Mesenchymal stem cell (in vitro differentiated cells and primary cell): Measurements from ENCODE around the gene ANKRD12.

Source experiments
- DNase-seq: peaks from one replicate; pipeline ENCODE4 v3.0.0-alpha.2; 2013
- H2AFZ ChIP-seq: one replicate; pipeline ENCODE4 v1.6.1; 2013; ENCODE audit warnings: low read depth, mild to moderate bottlenecking, control low read depth, inconsistent platforms, low read length, moderate library complexity
- H2AK5ac ChIP-seq: 2 replicates; pipeline ENCODE4 v1.6.1; 2013; ENCODE audit warnings: low read length, moderate library complexity, mild to moderate bottlenecking, inconsistent platforms; ENCODE audit not compliant: severe bottlenecking
- H2BK120ac ChIP-seq: one replicate; pipeline ENCODE4 v1.6.1; 2013; ENCODE audit warnings: low read depth, mild to moderate bottlenecking, inconsistent platforms, low read length, moderate library complexity
- H2BK12ac ChIP-seq, 2 experiments: one replicate each; pipeline ENCODE4 v1.6.1; 2013; ENCODE audit warnings: inconsistent platforms in 2 of 2, low read length in 2 of 2, mild to moderate bottlenecking in 2 of 2, moderate library complexity in 2 of 2, control low read depth in 1 of 2
- H2BK15ac ChIP-seq: one replicate; pipeline ENCODE4 v1.6.1; 2013; ENCODE audit warnings: mild to moderate bottlenecking, low read depth, inconsistent platforms; ENCODE audit not compliant: poor library complexity, severe bottlenecking
- H2BK5ac ChIP-seq: 2 replicates; pipeline ENCODE4 v1.6.1; 2013; ENCODE audit warnings: low read depth, mild to moderate bottlenecking, low read length, control low read depth, inconsistent platforms; ENCODE audit not compliant: poor library complexity, severe bottlenecking
- H3K14ac ChIP-seq, 2 experiments: one replicate each; pipeline ENCODE4 v1.6.1; 2013; ENCODE audit warnings: inconsistent platforms in 2 of 2, low read length in 2 of 2, control low read depth in 1 of 2, mild to moderate bottlenecking in 1 of 2, moderate library complexity in 1 of 2
- H3K18ac ChIP-seq, 2 experiments: one replicate each; pipeline ENCODE4 v1.6.1; 2013; ENCODE audit warnings: inconsistent platforms in 2 of 2, low read length in 2 of 2, control low read depth in 1 of 2, low read depth in 1 of 2, mild to moderate bottlenecking in 1 of 2
- H3K23ac ChIP-seq, 2 experiments: one replicate each; pipeline ENCODE4 v1.6.1; 2013; ENCODE audit warnings: inconsistent platforms in 2 of 2, low read length in 2 of 2, mild to moderate bottlenecking in 2 of 2, moderate library complexity in 2 of 2, control low read depth in 1 of 2
- H3K27ac ChIP-seq: 2 replicates; pipeline ENCODE4 v1.5.1; 2013; ENCODE audit warnings: mild to moderate bottlenecking, moderate library complexity, low read length, control low read depth, inconsistent platforms; ENCODE audit not compliant: poor library complexity, severe bottlenecking
- H3K27me3 ChIP-seq, 2 experiments: 2 replicates each; pipeline versions ENCODE4 v1.6.1 to v1.7.0; 2013; ENCODE audit warnings: low read length in 2 of 2, mild to moderate bottlenecking in 2 of 2, moderate library complexity in 2 of 2, control low read depth in 1 of 2, inconsistent platforms in 1 of 2; ENCODE audit not compliant: control insufficient read depth in 1 of 2, insufficient read depth in 1 of 2
- H3K36me3 ChIP-seq, 2 experiments: 2 replicates each; pipeline versions ENCODE4 v1.6.1 to v1.7.0; 2013; ENCODE audit warnings: low read length in 2 of 2, control low read depth in 1 of 2, inconsistent platforms in 1 of 2, low read depth in 1 of 2, mild to moderate bottlenecking in 1 of 2; ENCODE audit not compliant: insufficient read depth in 2 of 2, control insufficient read depth in 1 of 2
- H3K4ac ChIP-seq, 2 experiments: one replicate each; pipeline ENCODE4 v1.6.1; 2013; ENCODE audit warnings: inconsistent platforms in 2 of 2, low read length in 2 of 2, mild to moderate bottlenecking in 2 of 2, moderate library complexity in 2 of 2, control low read depth in 1 of 2, low read depth in 1 of 2
- H3K4me1 ChIP-seq: 2 replicates; pipeline ENCODE4 v1.6.1; 2013; ENCODE audit warnings: low read depth, low read length, control low read depth; ENCODE audit not compliant: control insufficient read depth, insufficient read depth
- H3K4me2 ChIP-seq: 2 replicates; pipeline ENCODE4 v1.6.1; 2013; ENCODE audit warnings: low read length, mild to moderate bottlenecking, inconsistent platforms; ENCODE audit not compliant: poor library complexity, severe bottlenecking
- H3K4me3 ChIP-seq, 2 experiments: 2 replicates each; pipeline versions ENCODE4 v1.5.1 to v1.7.0; 2013; ENCODE audit warnings: low read length in 2 of 2, mild to moderate bottlenecking in 2 of 2, control low read depth in 1 of 2, low read depth in 1 of 2; ENCODE audit not compliant: insufficient read depth in 1 of 2
- H3K79me1 ChIP-seq: replicated peaks from 2 replicates; pipeline ENCODE4 v1.6.1; 2013; ENCODE audit warnings: mild to moderate bottlenecking, control low read depth, low read length, inconsistent platforms; ENCODE audit not compliant: poor library complexity, severe bottlenecking
- H3K9ac ChIP-seq: 2 replicates; pipeline ENCODE4 v1.7.0; 2013; ENCODE audit warnings: mild to moderate bottlenecking, low read length, moderate library complexity
- H3K9me3 ChIP-seq: 2 replicates; pipeline ENCODE4 v1.7.0; 2013; ENCODE audit warnings: mild to moderate bottlenecking, low read length; ENCODE audit not compliant: control insufficient read depth
- H4K8ac ChIP-seq: one replicate; pipeline ENCODE4 v1.6.1; 2013; ENCODE audit warnings: inconsistent platforms, mild to moderate bottlenecking, low read length, moderate library complexity
- H4K91ac ChIP-seq: one replicate; pipeline ENCODE4 v1.6.1; 2013; ENCODE audit warnings: mild to moderate bottlenecking, low read length, inconsistent platforms
- WGBS: methylation state at CpG from one replicate; pipeline ENCODE4 v1.1.7; 2013; ENCODE audit warnings: mixed read lengths; 5-methylcytosine and 5-hydroxymethylcytosine counted together

The ANKRD12 gene

DNA sequence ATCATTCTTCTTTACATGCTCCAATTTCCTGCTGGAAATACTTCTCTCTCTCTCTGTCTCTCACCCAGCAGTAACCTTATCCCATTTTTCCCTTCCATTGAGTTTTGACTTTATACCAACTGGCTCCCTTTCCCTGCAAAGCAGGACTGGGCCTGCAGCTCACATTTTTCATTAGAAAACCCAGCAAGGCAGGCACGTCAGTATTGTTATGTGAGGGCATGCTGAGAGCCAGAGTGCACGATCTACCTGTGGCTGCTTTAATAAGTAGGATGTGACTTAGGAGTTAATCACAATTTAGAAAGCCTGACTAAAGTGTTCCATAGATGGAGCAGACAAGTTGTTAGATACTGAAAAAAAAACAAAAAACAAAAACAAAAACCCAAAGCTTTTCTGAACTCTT is 39.2 kb upstream of the ANKRD12 start:
- Histone ChIP-seq H3K14ac (no peak overlapping the region), H3K36me3 (no peaks in the 10 kb centered on the region), H2BK12ac (peak overlapping the region in 1 of 2 experiments; percentile 31), H3K9me3 (no peaks in the 10 kb centered on the region), H3K79me1 (no peaks in the 10 kb centered on the region), H2AFZ (no peak overlapping the region), H2BK15ac (no peak overlapping the region), H2BK5ac (no peak overlapping the region), H3K4ac (no peak overlapping the region), H4K8ac (no peak overlapping the region), H3K9ac (no peak overlapping the region), H2BK120ac (no peak overlapping the region), H3K4me1 (peaks cover 2% of the 10 kb centered on the region), H3K4me2 (no peak overlapping the region), H3K18ac (no peak overlapping the region), H4K91ac (no peak overlapping the region), H2AK5ac (no peak overlapping the region), H3K27me3 (no peaks in the 10 kb centered on the region), H3K23ac (no peak overlapping the region), H3K27ac (no peak overlapping the region), H3K4me3 (no peak overlapping the region)
- WGBS = 88% methylated on average over 2 of the region's 2 CpGs
- DNase-seq = no peak

DNA sequence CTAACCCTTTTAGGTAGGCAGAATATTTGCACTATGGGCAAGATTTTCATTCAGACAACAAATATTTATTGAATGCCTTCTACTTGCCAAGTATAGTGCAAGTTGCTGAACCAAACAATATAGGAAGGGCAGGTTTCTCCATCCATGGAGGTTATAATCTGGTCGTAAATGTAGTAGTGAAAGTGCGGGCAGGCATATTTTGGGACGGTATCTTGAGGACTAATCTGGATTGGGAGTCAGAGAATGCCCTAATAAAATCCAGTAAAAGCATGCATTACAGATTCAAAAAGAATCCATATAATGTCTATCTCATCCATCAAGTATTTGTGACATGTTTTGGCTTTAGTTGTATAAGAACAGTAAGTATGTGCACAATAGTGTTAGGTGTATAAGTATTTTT is 35.8 kb upstream of the ANKRD12 start:
- Histone ChIP-seq H3K9me3 (no peaks in the 10 kb centered on the region), H3K27ac (no peak overlapping the region), H3K23ac (no peak overlapping the region), H2BK15ac (no peak overlapping the region), H3K14ac (no peak overlapping the region), H3K4me3 (no peak overlapping the region), H3K79me1 (no peaks in the 10 kb centered on the region), H2BK12ac (no peak overlapping the region), H3K18ac (no peak overlapping the region), H3K27me3 (no peaks in the 10 kb centered on the region), H2AK5ac (no peak overlapping the region), H3K4me2 (no peak overlapping the region), H3K4me1 (no peaks in the 10 kb centered on the region), H3K4ac (no peak overlapping the region), H3K36me3 (peaks cover 0 to 3% of the 10 kb centered on the region in 2 experiments), H4K8ac (no peak overlapping the region), H2AFZ (no peak overlapping the region), H3K9ac (no peak overlapping the region), H2BK120ac (no peak overlapping the region), H2BK5ac (no peak overlapping the region), H4K91ac (no peak overlapping the region)
- DNase-seq = no peak
- 93% methylated on average over 3 of the region's 3 CpGs for WGBS

DNA sequence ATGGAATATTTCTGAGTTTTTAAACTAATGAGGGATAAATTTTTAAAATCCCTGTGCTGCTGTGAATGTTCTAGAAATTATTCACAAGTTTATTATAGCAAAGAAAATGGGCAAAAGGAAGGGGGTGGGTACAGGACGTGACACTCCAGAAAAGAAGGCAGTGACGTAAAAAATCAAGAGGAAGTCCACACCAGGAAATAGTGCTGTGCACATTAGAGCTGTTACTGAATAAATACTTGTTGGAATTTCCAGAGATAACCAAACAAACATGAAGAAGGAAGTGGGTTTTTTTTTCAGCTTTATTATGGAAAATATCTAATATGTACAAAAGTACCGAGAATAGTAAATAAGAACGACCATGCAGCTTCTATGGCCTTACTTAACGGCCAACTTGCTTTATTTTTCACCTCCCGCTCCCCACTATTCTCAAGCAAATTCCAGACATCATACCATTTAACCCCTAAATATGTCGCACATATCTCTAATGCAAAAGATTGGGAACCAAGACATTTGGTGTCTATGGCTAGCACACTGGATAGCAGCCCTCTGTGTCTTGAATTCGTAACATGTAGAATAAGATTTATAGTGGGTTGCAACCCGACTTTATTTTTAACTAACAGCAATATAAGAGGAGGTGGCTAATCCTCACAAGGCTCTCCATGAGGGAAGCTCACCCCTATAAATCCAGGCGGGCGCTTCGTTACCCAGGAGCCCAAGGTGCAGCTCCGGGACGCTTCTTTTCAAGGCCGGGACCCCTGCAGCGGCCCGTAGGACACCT is 34.7 kb upstream of the ANKRD12 start:
- H2AK5ac ChIP-seq = no peak overlapping the region
- no peaks in the 10 kb centered on the region for H3K79me1 ChIP-seq
- peak overlapping the region; percentile 65 to 68 for H3K4ac ChIP-seq
- WGBS = 10% methylated on average over 15 of the region's 17 CpGs
- no peaks in the 10 kb centered on the region for H3K4me1 ChIP-seq
- H4K91ac ChIP-seq = no peak overlapping the region
- DNase-seq = peak; percentile 85
- H4K8ac ChIP-seq = no peak overlapping the region
- H2BK15ac ChIP-seq = no peak overlapping the region
- no peak overlapping the region for H2BK5ac ChIP-seq
- peak overlapping the region; percentile 50 to 97 for H3K4me3 ChIP-seq
- no peak overlapping the region for H2BK12ac ChIP-seq
- no peaks in the 10 kb centered on the region for H3K9me3 ChIP-seq
- H3K27ac ChIP-seq = peak overlapping the region; percentile 93
- peak overlapping the region; percentile 98 for H3K9ac ChIP-seq
- H3K4me2 ChIP-seq = peak overlapping the region; percentile 82
- peak overlapping the region; percentile 39 for H2AFZ ChIP-seq
- peaks cover 0 to 3% of the 10 kb centered on the region in 2 experiments for H3K36me3 ChIP-seq
- H3K27me3 ChIP-seq = no peaks in the 10 kb centered on the region
- peak overlapping the region; percentile 28 to 51 for H3K18ac ChIP-seq
- no peak overlapping the region for H2BK120ac ChIP-seq
- no peak overlapping the region for H3K23ac ChIP-seq
- no peak overlapping the region for H3K14ac ChIP-seq

DNA sequence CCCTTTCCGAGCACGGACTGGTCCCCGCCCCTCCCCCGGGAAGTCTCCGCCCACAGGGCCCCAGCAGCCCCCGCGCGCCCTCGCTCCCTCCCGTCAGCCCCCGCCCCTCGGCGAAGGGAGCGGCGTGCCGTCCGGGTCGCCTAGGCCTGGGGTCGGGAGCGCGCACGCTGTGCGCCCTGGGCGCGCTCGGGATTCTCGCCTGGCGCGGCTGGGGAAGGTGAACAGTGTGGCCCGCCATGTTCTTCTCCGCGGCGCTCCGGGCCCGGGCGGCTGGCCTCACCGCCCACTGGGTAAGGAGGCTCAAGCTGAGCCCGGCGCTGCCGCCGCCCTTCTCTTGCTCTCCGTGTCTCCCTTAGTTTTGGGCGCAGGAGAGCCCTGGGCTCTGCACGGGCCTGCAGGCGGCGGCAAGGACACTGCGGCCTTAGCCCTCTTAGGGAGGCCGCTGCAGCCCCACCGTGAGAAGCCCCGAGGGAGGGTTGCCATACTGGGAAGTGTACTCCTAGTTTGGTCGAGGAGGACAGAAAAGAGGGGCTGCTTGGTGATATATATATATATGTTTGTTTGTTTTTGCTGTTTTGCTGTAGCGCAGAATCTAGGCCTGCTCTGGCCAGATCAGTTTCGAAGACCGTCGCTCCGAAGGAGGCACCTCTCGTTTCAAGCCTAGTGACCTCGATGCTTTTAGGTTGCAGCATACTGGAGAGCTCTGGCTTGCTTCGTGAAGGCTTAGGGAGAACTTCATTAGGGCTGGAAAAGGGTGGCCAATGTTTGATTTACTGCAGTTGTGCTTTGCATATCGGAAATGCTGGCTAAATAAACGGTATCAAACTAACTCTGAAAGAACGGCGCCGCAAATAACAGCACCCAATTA is 33.8 kb upstream of the ANKRD12 start, which contains the start of gene NDUFV2:
Gene NDUFV2 (plus strand): TSS at position 192 of the 868 bp plus-strand sequence. CDS start 45 bp downstream, at position 237.
- Histone ChIP-seq H3K36me3 (peaks cover 0 to 3% of the 10 kb centered on the region in 2 experiments), H2AFZ (peak within 1 kb of the TSS; percentile 39), H2BK12ac (peak within 1 kb of the TSS in 1 of 2 experiments; percentile 3), H3K4me2 (peak within 1 kb of the TSS; percentile 82), H2BK5ac (no peak within 1 kb of the TSS), H3K4ac (peak within 1 kb of the TSS; percentile 65 to 97), H3K14ac (peak within 1 kb of the TSS in 1 of 2 experiments; percentile 82), H3K79me1 (no peaks in the 10 kb centered on the region), H3K4me1 (no peaks in the 10 kb centered on the region), H3K23ac (no peak within 1 kb of the TSS), H3K9me3 (no peaks in the 10 kb centered on the region), H3K4me3 (peak within 1 kb of the TSS; percentile 65 to 97), H3K27me3 (no peaks in the 10 kb centered on the region), H3K18ac (peak within 1 kb of the TSS; percentile 56 to 79), H4K91ac (peak within 1 kb of the TSS; percentile 88), H2BK15ac (no peak within 1 kb of the TSS), H2BK120ac (peak within 1 kb of the TSS; percentile 71), H2AK5ac (peak within 1 kb of the TSS; percentile 57), H3K9ac (peak within 1 kb of the TSS; percentile 98), H3K27ac (peak within 1 kb of the TSS; percentile 93), H4K8ac (peak within 1 kb of the TSS; percentile 65)
- WGBS = under 1% methylated on average over 59 of the region's 64 CpGs
- peak; percentile 95 for DNase-seq
